ENCODE results near the gene ITPRIPL1. TPM values are rescaled to one million over a fixed set of nuclear protein-coding genes. Genes with fewer than 3 reads are reported as not detected.
A peak's percentile ranks its signal among the peaks of the same experiment; 100 is the strongest.

Gene ITPRIPL1
- total and polyA plus RNA-seq, 2 of the 8 experiments (the other 6 are each of a cell fraction or from before 2014, with no cell fraction given): 10.6 to 16.1 TPM

DNA sequence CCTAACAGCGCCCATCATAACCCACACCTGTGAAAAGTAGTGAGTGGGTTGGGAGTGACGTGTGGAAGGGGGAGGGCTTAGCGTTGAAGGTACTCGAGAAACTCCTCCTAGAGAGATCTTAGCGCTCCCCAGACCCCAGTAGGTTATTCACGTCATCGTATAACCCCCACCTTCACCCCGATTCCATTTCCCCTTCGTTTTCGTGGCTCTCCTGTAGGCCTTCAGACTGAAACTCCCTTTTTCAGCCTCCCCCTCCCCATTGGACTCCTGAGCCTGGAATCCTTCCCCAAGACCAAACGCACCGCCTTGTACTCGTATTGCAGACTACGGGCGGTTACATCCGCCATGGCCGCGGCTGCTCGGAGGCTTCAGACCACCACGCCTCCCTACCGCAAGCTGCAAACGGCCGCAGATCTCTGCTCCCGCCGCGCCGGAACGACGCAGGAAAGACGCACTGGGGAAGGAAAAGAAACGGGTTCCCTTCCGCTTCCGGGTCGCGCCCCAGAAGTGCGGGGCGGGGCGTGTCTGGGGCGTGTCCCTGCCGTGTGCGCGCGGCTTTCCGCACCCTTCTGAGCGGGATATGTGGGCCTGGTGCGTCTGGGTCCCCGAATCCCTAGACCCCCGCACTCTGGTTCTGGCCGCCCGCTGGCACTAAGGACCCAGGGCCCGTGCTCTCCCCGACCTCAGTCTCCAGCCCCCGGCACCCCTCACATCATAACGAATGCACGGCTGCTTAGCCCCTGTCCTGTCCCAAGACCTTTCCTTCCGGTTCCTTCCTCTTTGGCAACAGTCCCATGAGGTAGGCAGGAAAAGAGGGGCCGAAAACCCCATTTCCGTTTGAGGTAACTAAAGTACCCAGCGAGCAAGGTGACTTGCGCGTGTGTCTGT is 19.8 kb upstream of the ITPRIPL1 start, which contains the start of gene SNRNP200 (continued):
- TF ChIP-seq SAP30 (IDR thresholded peaks at IDR 0.05; ENCODE audit: insufficient read depth, insufficient replicate concordance, low read length): no peak
- peak; percentile 78 for TF ChIP-seq POLR2AphosphoS5 (IDR thresholded peaks at IDR 0.05; ENCODE audit: low read depth, low read length)
- no peak for TF ChIP-seq SIX5 (IDR thresholded peaks at IDR 0.05; ENCODE audit: low read depth, low read length)
- TF ChIP-seq TAF7 (optimal IDR thresholded peaks at IDR 0.05; ENCODE audit: borderline replicate concordance, low read depth, low read length): peak; percentile 66
- TF ChIP-seq SRF (IDR thresholded peaks at IDR 0.05; ENCODE audit: low read depth, low read length): no peak
- no peak; the same call in 1 of the 2 replicates for TF ChIP-seq MAFK (IDR thresholded peaks at IDR 0.05; ENCODE audit: low read depth, low read length)
- no peak for TF ChIP-seq CTBP2 (IDR thresholded peaks at IDR 0.05; ENCODE audit: borderline replicate concordance, insufficient read depth, insufficient read length, low read length)
- TF ChIP-seq, protein P1, sequence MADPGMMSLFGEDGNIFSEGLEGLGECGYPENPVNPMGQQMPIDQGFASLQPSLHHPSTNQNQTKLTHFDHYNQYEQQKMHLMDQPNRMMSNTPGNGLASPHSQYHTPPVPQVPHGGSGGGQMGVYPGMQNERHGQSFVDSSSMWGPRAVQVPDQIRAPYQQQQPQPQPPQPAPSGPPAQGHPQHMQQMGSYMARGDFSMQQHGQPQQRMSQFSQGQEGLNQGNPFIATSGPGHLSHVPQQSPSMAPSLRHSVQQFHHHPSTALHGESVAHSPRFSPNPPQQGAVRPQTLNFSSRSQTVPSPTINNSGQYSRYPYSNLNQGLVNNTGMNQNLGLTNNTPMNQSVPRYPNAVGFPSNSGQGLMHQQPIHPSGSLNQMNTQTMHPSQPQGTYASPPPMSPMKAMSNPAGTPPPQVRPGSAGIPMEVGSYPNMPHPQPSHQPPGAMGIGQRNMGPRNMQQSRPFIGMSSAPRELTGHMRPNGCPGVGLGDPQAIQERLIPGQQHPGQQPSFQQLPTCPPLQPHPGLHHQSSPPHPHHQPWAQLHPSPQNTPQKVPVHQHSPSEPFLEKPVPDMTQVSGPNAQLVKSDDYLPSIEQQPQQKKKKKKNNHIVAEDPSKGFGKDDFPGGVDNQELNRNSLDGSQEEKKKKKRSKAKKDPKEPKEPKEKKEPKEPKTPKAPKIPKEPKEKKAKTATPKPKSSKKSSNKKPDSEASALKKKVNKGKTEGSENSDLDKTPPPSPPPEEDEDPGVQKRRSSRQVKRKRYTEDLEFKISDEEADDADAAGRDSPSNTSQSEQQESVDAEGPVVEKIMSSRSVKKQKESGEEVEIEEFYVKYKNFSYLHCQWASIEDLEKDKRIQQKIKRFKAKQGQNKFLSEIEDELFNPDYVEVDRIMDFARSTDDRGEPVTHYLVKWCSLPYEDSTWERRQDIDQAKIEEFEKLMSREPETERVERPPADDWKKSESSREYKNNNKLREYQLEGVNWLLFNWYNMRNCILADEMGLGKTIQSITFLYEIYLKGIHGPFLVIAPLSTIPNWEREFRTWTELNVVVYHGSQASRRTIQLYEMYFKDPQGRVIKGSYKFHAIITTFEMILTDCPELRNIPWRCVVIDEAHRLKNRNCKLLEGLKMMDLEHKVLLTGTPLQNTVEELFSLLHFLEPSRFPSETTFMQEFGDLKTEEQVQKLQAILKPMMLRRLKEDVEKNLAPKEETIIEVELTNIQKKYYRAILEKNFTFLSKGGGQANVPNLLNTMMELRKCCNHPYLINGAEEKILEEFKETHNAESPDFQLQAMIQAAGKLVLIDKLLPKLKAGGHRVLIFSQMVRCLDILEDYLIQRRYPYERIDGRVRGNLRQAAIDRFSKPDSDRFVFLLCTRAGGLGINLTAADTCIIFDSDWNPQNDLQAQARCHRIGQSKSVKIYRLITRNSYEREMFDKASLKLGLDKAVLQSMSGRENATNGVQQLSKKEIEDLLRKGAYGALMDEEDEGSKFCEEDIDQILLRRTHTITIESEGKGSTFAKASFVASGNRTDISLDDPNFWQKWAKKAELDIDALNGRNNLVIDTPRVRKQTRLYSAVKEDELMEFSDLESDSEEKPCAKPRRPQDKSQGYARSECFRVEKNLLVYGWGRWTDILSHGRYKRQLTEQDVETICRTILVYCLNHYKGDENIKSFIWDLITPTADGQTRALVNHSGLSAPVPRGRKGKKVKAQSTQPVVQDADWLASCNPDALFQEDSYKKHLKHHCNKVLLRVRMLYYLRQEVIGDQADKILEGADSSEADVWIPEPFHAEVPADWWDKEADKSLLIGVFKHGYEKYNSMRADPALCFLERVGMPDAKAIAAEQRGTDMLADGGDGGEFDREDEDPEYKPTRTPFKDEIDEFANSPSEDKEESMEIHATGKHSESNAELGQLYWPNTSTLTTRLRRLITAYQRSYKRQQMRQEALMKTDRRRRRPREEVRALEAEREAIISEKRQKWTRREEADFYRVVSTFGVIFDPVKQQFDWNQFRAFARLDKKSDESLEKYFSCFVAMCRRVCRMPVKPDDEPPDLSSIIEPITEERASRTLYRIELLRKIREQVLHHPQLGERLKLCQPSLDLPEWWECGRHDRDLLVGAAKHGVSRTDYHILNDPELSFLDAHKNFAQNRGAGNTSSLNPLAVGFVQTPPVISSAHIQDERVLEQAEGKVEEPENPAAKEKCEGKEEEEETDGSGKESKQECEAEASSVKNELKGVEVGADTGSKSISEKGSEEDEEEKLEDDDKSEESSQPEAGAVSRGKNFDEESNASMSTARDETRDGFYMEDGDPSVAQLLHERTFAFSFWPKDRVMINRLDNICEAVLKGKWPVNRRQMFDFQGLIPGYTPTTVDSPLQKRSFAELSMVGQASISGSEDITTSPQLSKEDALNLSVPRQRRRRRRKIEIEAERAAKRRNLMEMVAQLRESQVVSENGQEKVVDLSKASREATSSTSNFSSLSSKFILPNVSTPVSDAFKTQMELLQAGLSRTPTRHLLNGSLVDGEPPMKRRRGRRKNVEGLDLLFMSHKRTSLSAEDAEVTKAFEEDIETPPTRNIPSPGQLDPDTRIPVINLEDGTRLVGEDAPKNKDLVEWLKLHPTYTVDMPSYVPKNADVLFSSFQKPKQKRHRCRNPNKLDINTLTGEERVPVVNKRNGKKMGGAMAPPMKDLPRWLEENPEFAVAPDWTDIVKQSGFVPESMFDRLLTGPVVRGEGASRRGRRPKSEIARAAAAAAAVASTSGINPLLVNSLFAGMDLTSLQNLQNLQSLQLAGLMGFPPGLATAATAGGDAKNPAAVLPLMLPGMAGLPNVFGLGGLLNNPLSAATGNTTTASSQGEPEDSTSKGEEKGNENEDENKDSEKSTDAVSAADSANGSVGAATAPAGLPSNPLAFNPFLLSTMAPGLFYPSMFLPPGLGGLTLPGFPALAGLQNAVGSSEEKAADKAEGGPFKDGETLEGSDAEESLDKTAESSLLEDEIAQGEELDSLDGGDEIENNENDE (IDR thresholded peaks at IDR 0.05; ENCODE audit: insufficient replicate concordance, low read length): no peak

All from H1 (cell line).